ENCODE measurements around the gene TNFSF15.

Gene TNFSF15

DNA sequence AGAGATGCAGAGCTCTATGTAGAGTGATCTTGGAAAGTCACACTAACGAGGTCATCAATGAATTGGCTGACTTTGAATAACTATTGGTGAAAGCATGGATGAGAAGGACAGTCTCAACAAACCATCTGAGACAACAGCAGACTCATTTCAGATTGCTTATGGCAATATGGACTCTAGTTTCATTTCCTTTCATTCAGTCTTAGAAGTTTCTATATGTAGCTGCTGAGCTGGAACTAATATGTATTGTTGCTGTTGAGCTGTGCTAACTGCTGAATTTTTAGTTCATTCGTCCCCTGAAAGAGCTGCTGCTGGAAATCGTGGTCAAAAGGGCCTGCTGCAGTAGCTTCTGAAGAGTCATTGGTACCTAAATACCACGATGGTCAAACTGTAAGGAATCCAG lies 31.3 kb downstream of the TNFSF15 start:
- TF ChIP-seq, protein P1, sequence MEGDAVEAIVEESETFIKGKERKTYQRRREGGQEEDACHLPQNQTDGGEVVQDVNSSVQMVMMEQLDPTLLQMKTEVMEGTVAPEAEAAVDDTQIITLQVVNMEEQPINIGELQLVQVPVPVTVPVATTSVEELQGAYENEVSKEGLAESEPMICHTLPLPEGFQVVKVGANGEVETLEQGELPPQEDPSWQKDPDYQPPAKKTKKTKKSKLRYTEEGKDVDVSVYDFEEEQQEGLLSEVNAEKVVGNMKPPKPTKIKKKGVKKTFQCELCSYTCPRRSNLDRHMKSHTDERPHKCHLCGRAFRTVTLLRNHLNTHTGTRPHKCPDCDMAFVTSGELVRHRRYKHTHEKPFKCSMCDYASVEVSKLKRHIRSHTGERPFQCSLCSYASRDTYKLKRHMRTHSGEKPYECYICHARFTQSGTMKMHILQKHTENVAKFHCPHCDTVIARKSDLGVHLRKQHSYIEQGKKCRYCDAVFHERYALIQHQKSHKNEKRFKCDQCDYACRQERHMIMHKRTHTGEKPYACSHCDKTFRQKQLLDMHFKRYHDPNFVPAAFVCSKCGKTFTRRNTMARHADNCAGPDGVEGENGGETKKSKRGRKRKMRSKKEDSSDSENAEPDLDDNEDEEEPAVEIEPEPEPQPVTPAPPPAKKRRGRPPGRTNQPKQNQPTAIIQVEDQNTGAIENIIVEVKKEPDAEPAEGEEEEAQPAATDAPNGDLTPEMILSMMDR (IDR thresholded peaks at IDR 0.05), result no peak
- H3K36me3 ChIP-seq, result no peaks in the 10 kb centered on the region
- peaks cover 15% of the 10 kb centered on the region for H3K27me3 ChIP-seq
- no peaks in the 10 kb centered on the region for H3K9me3 ChIP-seq
- H3K4me3 ChIP-seq (ENCODE audit: low read depth in 1 of 2, low read length in 1 of 2), result no peak overlapping the region
- no peaks in the 10 kb centered on the region for H3K4me1 ChIP-seq (ENCODE audit: control insufficient read depth in 1 of 2, insufficient read depth in 1 of 2, low read depth in 1 of 2, low read length in 1 of 2)
- H3K27ac ChIP-seq, result no peak overlapping the region

DNA sequence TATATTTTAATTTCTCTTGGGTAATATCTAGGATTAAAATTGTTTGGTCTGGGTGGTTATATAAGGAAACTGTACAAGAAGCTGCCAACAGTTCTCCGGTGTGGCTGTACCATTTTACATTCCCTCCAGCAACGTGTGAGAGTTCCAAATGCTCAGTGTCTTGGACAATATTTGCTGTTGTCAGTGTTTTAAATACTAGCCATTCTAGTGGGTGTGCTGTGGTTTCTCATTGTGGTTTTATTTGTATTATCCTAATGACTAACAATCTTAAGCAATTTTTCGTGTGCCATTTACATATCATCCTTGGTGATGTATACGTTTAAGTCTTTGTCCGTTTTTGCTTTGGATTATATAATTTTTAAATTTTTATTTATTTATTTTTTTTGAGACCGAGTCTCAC lies 34.0 kb downstream of the TNFSF15 start:
- Histone ChIP-seq H3K36me3 (no peaks in the 10 kb centered on the region), H3K27me3 (peaks cover 5% of the 10 kb centered on the region), H3K9me3 (no peaks in the 10 kb centered on the region), H3K27ac (no peak overlapping the region), H3K4me1 (ENCODE audit: control insufficient read depth in 1 of 2, insufficient read depth in 1 of 2, low read depth in 1 of 2, low read length in 1 of 2) (no peaks in the 10 kb centered on the region), H3K4me3 (ENCODE audit: low read depth in 1 of 2, low read length in 1 of 2) (no peak overlapping the region)
- TF ChIP-seq, protein P1 (IDR thresholded peaks at IDR 0.05), result no peak

GRCh38 chr9:114770991-114771390 lies 34.8 kb downstream of the TNFSF15 start:
- Histone ChIP-seq H3K27me3 (no peaks in the 10 kb centered on the region), H3K4me1 (ENCODE audit: control insufficient read depth in 1 of 2, insufficient read depth in 1 of 2, low read depth in 1 of 2, low read length in 1 of 2) (no peaks in the 10 kb centered on the region), H3K9me3 (no peaks in the 10 kb centered on the region), H3K4me3 (ENCODE audit: low read depth in 1 of 2, low read length in 1 of 2) (no peak overlapping the region), H3K27ac (no peak overlapping the region), H3K36me3 (no peaks in the 10 kb centered on the region)
- TF ChIP-seq, protein P1 (IDR thresholded peaks at IDR 0.05), result no peak

DNA sequence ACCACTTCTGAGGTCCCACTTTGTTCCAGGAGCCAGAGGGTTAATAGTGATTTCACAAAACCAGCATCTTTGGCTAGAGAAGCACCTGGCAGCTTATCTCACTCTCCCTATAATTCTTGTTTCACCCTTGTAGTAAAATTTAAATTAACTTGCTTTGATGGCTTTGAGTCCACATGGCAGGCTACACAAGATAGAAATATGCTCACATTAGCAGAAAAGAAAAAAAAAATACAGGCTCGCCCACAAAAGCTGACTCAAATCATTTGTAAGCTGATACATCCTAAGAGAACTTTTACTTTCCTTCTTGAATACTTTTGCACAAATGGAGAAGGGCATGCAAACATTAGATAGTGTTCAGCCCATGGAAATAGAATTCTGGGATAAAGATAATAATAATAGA lies 36.2 kb downstream of the TNFSF15 start:
- H3K9me3 ChIP-seq, result no peaks in the 10 kb centered on the region
- no peaks in the 10 kb centered on the region for H3K27me3 ChIP-seq
- TF ChIP-seq, protein P1 (IDR thresholded peaks at IDR 0.05), result no peak
- H3K27ac ChIP-seq, result no peak overlapping the region
- H3K36me3 ChIP-seq, result no peaks in the 10 kb centered on the region
- no peak overlapping the region for H3K4me3 ChIP-seq (ENCODE audit: low read depth in 1 of 2, low read length in 1 of 2)
- H3K4me1 ChIP-seq (ENCODE audit: control insufficient read depth in 1 of 2, insufficient read depth in 1 of 2, low read depth in 1 of 2, low read length in 1 of 2), result no peaks in the 10 kb centered on the region

DNA sequence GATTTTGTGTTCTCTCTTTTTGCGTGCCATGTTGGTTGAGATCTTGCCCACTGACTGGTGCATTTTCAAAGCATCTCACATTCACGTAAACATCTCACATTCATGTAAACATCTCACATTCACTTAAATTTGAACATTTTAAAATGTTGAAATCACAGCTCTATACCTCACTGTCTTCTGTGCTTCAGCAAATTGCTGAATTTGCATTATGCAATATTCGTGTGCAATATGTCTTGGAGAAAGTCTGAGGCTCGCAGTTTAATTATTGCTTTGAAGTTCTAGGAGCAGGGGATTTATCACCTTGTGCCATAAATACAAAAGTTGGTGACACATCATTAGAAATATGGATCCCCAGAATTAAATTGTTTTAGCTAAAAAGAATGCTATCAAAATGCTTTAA lies 42.6 kb downstream of the TNFSF15 start:
- TF ChIP-seq, protein P1 (IDR thresholded peaks at IDR 0.05), result no peak
- Histone ChIP-seq H3K4me3 (ENCODE audit: low read depth in 1 of 2, low read length in 1 of 2) (no peak overlapping the region), H3K4me1 (ENCODE audit: control insufficient read depth in 1 of 2, insufficient read depth in 1 of 2, low read depth in 1 of 2, low read length in 1 of 2) (no peaks in the 10 kb centered on the region), H3K27ac (no peak overlapping the region), H3K9me3 (no peaks in the 10 kb centered on the region), H3K36me3 (no peaks in the 10 kb centered on the region), H3K27me3 (peaks cover 9% of the 10 kb centered on the region)

DNA sequence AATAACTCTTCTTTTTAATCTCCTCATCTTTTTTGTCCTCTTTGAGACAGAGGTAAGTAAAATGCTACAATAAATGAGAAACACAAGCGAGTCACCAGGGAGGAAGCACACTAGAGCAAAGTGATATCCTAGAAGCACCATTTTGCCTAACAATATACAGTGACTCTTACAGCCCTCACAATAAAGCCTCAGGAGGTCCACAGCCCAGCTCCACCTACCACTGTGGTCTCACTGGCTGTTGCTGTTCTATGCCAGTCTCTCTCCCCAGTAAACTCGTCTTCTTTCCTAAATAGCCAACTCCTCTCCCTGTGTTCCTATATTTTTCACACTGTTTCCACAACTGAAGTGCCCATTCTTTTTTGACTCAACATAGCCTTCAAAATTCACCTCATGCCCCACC lies 44.3 kb downstream of the TNFSF15 start:
- TF ChIP-seq, protein P1 (IDR thresholded peaks at IDR 0.05), result no peak
- peaks cover 9% of the 10 kb centered on the region for H3K27me3 ChIP-seq
- H3K4me1 ChIP-seq (ENCODE audit: control insufficient read depth in 1 of 2, insufficient read depth in 1 of 2, low read depth in 1 of 2, low read length in 1 of 2), result no peaks in the 10 kb centered on the region
- H3K27ac ChIP-seq, result no peak overlapping the region
- H3K36me3 ChIP-seq, result no peaks in the 10 kb centered on the region
- no peaks in the 10 kb centered on the region for H3K9me3 ChIP-seq
- no peak overlapping the region for H3K4me3 ChIP-seq (ENCODE audit: low read depth in 1 of 2, low read length in 1 of 2)
